SU-DHL-6 (cell line): ENCODE data around the gene RNF5.

Experiments
- H2AFZ ChIP-seq: fragments of 200-600 bp; sonication (generic); 2 replicates; pipeline ENCODE4 v1.6.1; 2014; ENCODE audit warnings: low read depth, mild to moderate bottlenecking, moderate library complexity, mixed read lengths, antibody characterized with exemption, low read length; ENCODE audit not compliant: severe bottlenecking
- H3F3A ChIP-seq: fragments of 200-600 bp; shearing (Covaris generic); 2 replicates; pipeline ENCODE4 v1.6.0; 2016; ENCODE audit warnings: antibody characterized with exemption, mild to moderate bottlenecking; ENCODE audit not compliant: insufficient read depth
- H3K27ac ChIP-seq: fragments of 200-600 bp; sonication (generic); 2 replicates; pipeline ENCODE4 v1.5.1; 2016; ENCODE audit warnings: low read depth, mild to moderate bottlenecking, low read length, moderate library complexity, mixed read lengths
- H3K27me3 ChIP-seq: fragments of 200-600 bp; sonication (generic), shearing (Covaris generic); 2 replicates; pipeline ENCODE4 v1.6.0; 2014; ENCODE audit warnings: mild to moderate bottlenecking, low read length
- H3K36me3 ChIP-seq: fragments of 200-600 bp; sonication (generic); 2 replicates; pipeline ENCODE4 v1.6.1; 2014; ENCODE audit warnings: mild to moderate bottlenecking, low read length, mixed read lengths
- H3K4me2 ChIP-seq: fragments of 300-600, 200-600 bp; shearing (Covaris generic), sonication (generic); 2 replicates; pipeline ENCODE4 v1.6.0; 2014; ENCODE audit warnings: low read length, low read depth, mild to moderate bottlenecking; ENCODE audit not compliant: poor library complexity, severe bottlenecking
- H3K4me3 ChIP-seq: fragments of 200-600 bp; sonication (generic); 2 replicates; pipeline ENCODE4 v1.5.1; 2014; ENCODE audit warnings: antibody characterized with exemption, low read length, mild to moderate bottlenecking, mixed read lengths; ENCODE audit not compliant: insufficient read depth, poor library complexity, severe bottlenecking
- H3K79me2 ChIP-seq: fragments of 200-600 bp; sonication (generic); 2 replicates; pipeline ENCODE4 v1.6.1; 2014; ENCODE audit warnings: mild to moderate bottlenecking, low read length, moderate library complexity; ENCODE audit not compliant: insufficient read depth
- H3K9ac ChIP-seq: fragments of 200-600 bp; sonication (generic); 2 replicates; pipeline ENCODE4 v1.7.0; 2014; ENCODE audit warnings: mild to moderate bottlenecking, low read length
- H3K9me2 ChIP-seq: fragments of 200-600 bp; sonication (generic); replicated peaks from 2 replicates; pipeline ENCODE4 v1.6.1; 2014; ENCODE audit warnings: low read length; ENCODE audit not compliant: insufficient read depth
- H3K9me3 ChIP-seq: fragments of 200-600 bp; sonication (generic); 2 replicates; pipeline ENCODE4 v1.6.1; 2014; ENCODE audit warnings: low read length, mixed read lengths; ENCODE audit not compliant: insufficient read depth
- H4K20me1 ChIP-seq: fragments of 200-600 bp; sonication (generic); 2 replicates; pipeline ENCODE4 v1.6.1; 2014; ENCODE audit warnings: low read depth, mild to moderate bottlenecking, antibody characterized with exemption, low read length, moderate library complexity, mixed read lengths
- EZH2phosphoT487 ChIP-seq: fragments of 200-600 bp; sonication (generic), shearing (Covaris generic); conservative IDR thresholded peaks from 2 replicates; pipeline ENCODE4 v1.6.1; 2018; ENCODE audit warnings: mild to moderate bottlenecking, antibody characterized with exemption, low read length, moderate library complexity, mixed read lengths
- TF ChIP-seq, protein P1 (sequence below): fragments of 200-600 bp; sonication (generic); IDR thresholded peaks from one replicate; pipeline ENCODE4 v1.5.1; 2017; ENCODE audit warnings: antibody characterized with exemption, mild to moderate bottlenecking, low read length, moderate library complexity; ENCODE audit not compliant: insufficient read depth, poor library complexity, severe bottlenecking

Gene RNF5

DNA sequence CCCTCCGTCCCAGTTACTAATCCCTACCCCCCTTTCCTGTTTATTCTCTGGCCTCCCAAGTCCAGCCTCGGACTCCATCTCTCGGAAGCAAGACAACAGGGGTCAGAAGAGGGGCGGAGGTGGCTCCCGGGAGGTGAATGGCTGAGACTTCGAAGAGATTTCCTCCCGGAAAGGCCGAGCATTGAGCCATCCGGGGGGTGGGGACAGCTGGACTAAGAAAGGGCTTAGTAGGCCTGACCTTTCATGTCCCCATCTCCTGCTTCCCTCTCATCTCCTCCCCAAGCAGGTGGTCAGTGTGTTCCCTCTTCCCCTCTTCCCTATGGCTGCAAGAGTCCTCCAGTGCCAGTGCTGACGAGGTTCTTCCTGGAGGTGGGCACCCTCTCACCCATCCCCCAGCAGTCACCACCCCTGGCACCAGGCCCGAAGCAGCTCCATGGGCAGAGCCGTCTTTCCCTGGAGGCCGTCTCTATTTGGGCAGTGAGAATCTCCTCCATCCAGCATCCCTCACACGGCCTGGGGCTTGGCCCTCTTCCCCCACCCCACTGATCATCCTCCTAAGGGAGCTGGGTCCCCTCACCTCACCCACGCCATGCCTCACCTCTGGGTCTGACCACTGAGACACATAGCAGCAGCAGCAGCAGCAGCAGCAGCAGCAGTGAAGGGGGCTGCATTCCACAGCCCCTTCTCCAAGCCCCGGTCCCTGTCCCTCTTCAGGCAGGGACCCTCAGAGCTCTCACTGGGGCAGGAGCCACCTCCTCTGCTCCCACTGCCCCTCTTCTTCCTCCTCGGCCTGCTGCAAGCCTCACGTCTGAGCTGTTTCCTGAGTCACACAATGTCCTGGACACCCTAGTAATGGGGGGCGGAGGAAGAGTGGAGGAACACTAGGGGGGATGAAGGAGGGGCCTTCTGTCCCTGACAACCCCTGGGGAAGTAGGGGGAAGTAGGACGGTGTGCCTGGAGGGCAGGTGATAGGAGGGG lies 45.3 kb downstream of the RNF5 start, which contains the start of gene NOTCH4:
Gene NOTCH4, minus strand, starts transcription at position 810 of the 978 bp plus-strand sequence. Its CDS starts 139 bp downstream, at position 671.
- no peak within 1 kb of the TSS for H3K4me2 ChIP-seq
- no peak within 1 kb of the TSS for H2AFZ ChIP-seq
- no peak for TF ChIP-seq EZH2phosphoT487
- TF ChIP-seq, protein P1, sequence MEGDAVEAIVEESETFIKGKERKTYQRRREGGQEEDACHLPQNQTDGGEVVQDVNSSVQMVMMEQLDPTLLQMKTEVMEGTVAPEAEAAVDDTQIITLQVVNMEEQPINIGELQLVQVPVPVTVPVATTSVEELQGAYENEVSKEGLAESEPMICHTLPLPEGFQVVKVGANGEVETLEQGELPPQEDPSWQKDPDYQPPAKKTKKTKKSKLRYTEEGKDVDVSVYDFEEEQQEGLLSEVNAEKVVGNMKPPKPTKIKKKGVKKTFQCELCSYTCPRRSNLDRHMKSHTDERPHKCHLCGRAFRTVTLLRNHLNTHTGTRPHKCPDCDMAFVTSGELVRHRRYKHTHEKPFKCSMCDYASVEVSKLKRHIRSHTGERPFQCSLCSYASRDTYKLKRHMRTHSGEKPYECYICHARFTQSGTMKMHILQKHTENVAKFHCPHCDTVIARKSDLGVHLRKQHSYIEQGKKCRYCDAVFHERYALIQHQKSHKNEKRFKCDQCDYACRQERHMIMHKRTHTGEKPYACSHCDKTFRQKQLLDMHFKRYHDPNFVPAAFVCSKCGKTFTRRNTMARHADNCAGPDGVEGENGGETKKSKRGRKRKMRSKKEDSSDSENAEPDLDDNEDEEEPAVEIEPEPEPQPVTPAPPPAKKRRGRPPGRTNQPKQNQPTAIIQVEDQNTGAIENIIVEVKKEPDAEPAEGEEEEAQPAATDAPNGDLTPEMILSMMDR: no peak
- no peaks in the 10 kb centered on the region for H3F3A ChIP-seq
- no peaks in the 10 kb centered on the region for H3K9me2 ChIP-seq
- no peaks in the 10 kb centered on the region for H3K36me3 ChIP-seq
- H3K9me3 ChIP-seq: no peaks in the 10 kb centered on the region
- H3K79me2 ChIP-seq: no peaks in the 10 kb centered on the region
- no peaks in the 10 kb centered on the region for H3K27me3 ChIP-seq
- H3K4me3 ChIP-seq: no peak within 1 kb of the TSS
- no peak within 1 kb of the TSS for H3K9ac ChIP-seq
- H3K27ac ChIP-seq: no peak within 1 kb of the TSS
- H4K20me1 ChIP-seq: no peaks in the 10 kb centered on the region

DNA sequence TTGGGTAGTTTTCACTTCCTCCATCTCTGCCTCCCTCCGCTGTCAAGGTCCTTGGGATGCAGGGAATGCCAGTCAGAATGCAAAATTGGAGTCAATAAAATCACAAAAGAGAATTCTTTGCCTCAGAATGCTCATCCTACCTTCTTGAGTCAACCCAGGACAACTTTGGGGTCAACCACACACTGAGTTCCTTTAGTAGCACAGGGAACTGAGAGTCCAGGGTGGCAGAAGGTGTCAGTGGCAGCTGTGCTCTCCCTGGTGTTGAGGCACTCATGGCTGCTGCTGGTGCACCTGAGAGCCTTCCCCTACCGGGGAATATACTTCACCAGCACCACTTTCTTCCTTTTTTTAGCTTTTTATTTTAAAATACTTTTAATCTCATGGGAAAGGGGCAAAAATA lies 46.5 kb downstream of the RNF5 start:
- Histone ChIP-seq H3K9me2 (no peaks in the 10 kb centered on the region), H4K20me1 (no peaks in the 10 kb centered on the region), H3K36me3 (no peaks in the 10 kb centered on the region), H3F3A (no peaks in the 10 kb centered on the region), H3K4me3 (no peak overlapping the region), H2AFZ (no peak overlapping the region), H3K4me2 (no peak overlapping the region), H3K9me3 (no peaks in the 10 kb centered on the region), H3K27ac (no peak overlapping the region), H3K79me2 (no peaks in the 10 kb centered on the region), H3K27me3 (no peaks in the 10 kb centered on the region), H3K9ac (no peak overlapping the region)
- TF ChIP-seq EZH2phosphoT487: no peak
- TF ChIP-seq, protein P1: no peak

DNA sequence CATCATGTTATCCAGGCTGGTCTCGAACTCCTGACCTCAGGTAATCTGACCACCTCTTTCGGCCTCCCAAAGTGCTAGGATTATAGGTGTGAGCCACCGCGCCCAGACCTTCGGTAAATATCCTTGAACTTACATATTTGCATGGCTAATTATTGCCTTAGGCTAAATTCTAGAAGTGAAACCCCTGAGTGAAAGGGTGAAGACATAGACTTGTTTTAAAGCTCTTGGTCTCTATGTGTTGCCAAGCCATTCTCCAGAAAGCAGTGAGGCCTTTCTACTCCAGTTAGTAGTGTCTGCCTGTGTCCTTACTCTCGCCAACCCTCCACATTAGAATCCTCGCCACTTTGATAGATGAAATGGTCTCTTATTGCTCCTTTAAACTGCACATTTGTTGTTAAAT lies 48.2 kb downstream of the RNF5 start:
- H3K9me2 ChIP-seq: no peaks in the 10 kb centered on the region
- no peaks in the 10 kb centered on the region for H3K79me2 ChIP-seq
- no peak overlapping the region for H3K4me2 ChIP-seq
- no peaks in the 10 kb centered on the region for H3K36me3 ChIP-seq
- no peaks in the 10 kb centered on the region for H3F3A ChIP-seq
- no peak overlapping the region for H2AFZ ChIP-seq
- H3K27ac ChIP-seq: no peak overlapping the region
- H3K9me3 ChIP-seq: no peaks in the 10 kb centered on the region
- TF ChIP-seq EZH2phosphoT487: no peak
- TF ChIP-seq, protein P1: no peak
- no peaks in the 10 kb centered on the region for H4K20me1 ChIP-seq
- no peaks in the 10 kb centered on the region for H3K27me3 ChIP-seq
- H3K9ac ChIP-seq: no peak overlapping the region
- no peak overlapping the region for H3K4me3 ChIP-seq
